Daoy (cell line): ENCODE measurements around the gene PLA2G5. TPM values are rescaled to one million over a fixed set of nuclear protein-coding genes. Genes with fewer than 3 reads are reported as not detected.

Experiments used
- total RNA-seq: library from RNA; depleted of rRNA; stranded (reverse); fragments of >200 nt; shearing (Covaris generic); gene quantifications from 2 replicates; pipeline ENCODE4 v1.2.3, GENCODE V29; 2014; rRNA removed

PLA2G5 gene
- total RNA-seq, 1 experiment from 2014 or later: not detected

Other genes starting within 250 kb of the PLA2G5 start
- gene OTUD3, start 187.8 kb upstream of the PLA2G5 start, total RNA-seq: 4.7 and 5.0 TPM in 2 replicates
- not detected in 2 replicates for gene PLA2G2E, start 146.6 kb upstream of the PLA2G5 start, total RNA-seq
- gene PLA2G2A, start 90.6 kb upstream of the PLA2G5 start, total RNA-seq: not detected in 2 replicates
- gene PLA2G2D, start 49.3 kb downstream of the PLA2G5 start, total RNA-seq: not detected in 2 replicates
- gene PLA2G2F, start 69.1 kb downstream of the PLA2G5 start, total RNA-seq: not detected in 2 replicates
- 0.11 and 0.48 TPM in 2 replicates for gene UBXN10, start 115.9 kb downstream of the PLA2G5 start, total RNA-seq
- gene PLA2G2C, start 116.3 kb downstream of the PLA2G5 start, total RNA-seq: not detected in 2 replicates
- not detected in 2 replicates for gene VWA5B1, start 220.7 kb downstream of the PLA2G5 start, total RNA-seq